K562 (cell line): Measurements from ENCODE around the gene KMT2E. TPM values are rescaled to one million over a fixed set of nuclear protein-coding genes. Genes with fewer than 3 reads are reported as not detected.
A peak's percentile ranks its signal among the peaks of the same experiment; 100 is the strongest.

Experiments
- ARID2 ChIP-seq: fragments of 450-650 bp; IDR thresholded peaks from 2 replicates; pipeline ENCODE4 v1.6.1; 2017; ENCODE audit warnings: antibody characterized with exemption, mild to moderate bottlenecking
- BRD9 ChIP-seq: fragments of 450-650 bp; IDR thresholded peaks from 2 replicates; pipeline ENCODE4 v1.6.1; 2018; ENCODE audit warnings: low read depth; ENCODE audit not compliant: partially characterized antibody
- CBX1 ChIP-seq: sonication (generic); IDR thresholded peaks from 2 replicates; pipeline ENCODE4 v1.6.1; 2016; ENCODE audit warnings: antibody characterized with exemption, low read depth, mild to moderate bottlenecking
- CC2D1A ChIP-seq: fragments of 450-650 bp; IDR thresholded peaks from 2 replicates; pipeline ENCODE4 v1.6.1; 2017; ENCODE audit warnings: mild to moderate bottlenecking
- CREB1 ChIP-seq, 2 experiments: sonication (generic) in 1 of 2; formaldehyde crosslinking in 1 of 2; IDR thresholded peaks; 2 replicates each; pipeline versions ENCODE4 v1.6.1 to v1.8.0; 2012 to 2022; ENCODE audit warnings: inconsistent platforms in 1 of 2, mild to moderate bottlenecking in 1 of 2, missing genetic modification reagents in 1 of 2, moderate library complexity in 1 of 2
- DACH1 ChIP-seq: fragments of 450-650 bp; IDR thresholded peaks from 2 replicates; pipeline ENCODE4 v1.6.1; 2018; ENCODE audit not compliant: partially characterized antibody
- EP400 ChIP-seq: fragments of 450-650 bp; IDR thresholded peaks from 2 replicates; pipeline ENCODE4 v1.6.1; 2017; ENCODE audit warnings: antibody characterized with exemption, mild to moderate bottlenecking, moderate library complexity
- ERF ChIP-seq: fragments of 450-650 bp; formaldehyde crosslinking; IDR thresholded peaks from 2 replicates; pipeline ENCODE4 v1.4.0; 2020; ENCODE audit warnings: mild to moderate bottlenecking, mixed read lengths
- FOXJ2 ChIP-seq: fragments of 200-800 bp; sonication (Bioruptor generic); IDR thresholded peaks from 2 replicates; pipeline ENCODE4 v1.6.1; 2016; ENCODE audit warnings: missing genetic modification characterization, missing compliant biosample characterization
- GATA2 ChIP-seq: sonication (generic); formaldehyde crosslinking; IDR thresholded peaks from 2 replicates; pipeline ENCODE4 v1.4.0; 2020; ENCODE audit warnings: mild to moderate bottlenecking, missing genetic modification reagents
- HCFC1 ChIP-seq: IDR thresholded peaks from 2 replicates; pipeline ENCODE4 v1.6.1; 2012; ENCODE audit warnings: low read depth, low read length, improper control_type of control experiment
- HDAC2 ChIP-seq: fragments of 450-650 bp; IDR thresholded peaks from 2 replicates; pipeline ENCODE4 v1.6.1; 2016; ENCODE audit warnings: mild to moderate bottlenecking
- MCM7 ChIP-seq, 2 experiments: fragments of 450-650 bp; IDR thresholded peaks; 2 replicates each; pipeline ENCODE4 v1.6.1; 2016 to 2018
- MEF2D ChIP-seq: conservative IDR thresholded peaks from 2 replicates; pipeline ENCODE4 v1.6.1; 2016; ENCODE audit warnings: low read depth, missing genetic modification characterization, missing compliant biosample characterization
- MIER1 ChIP-seq: fragments of 450-650 bp; IDR thresholded peaks from 2 replicates; pipeline ENCODE4 v1.6.1; 2016; ENCODE audit warnings: antibody characterized with exemption, mild to moderate bottlenecking, low read depth
- NFATC3 ChIP-seq: fragments of 450-650 bp; IDR thresholded peaks from 2 replicates; pipeline ENCODE4 v1.6.1; 2017; ENCODE audit warnings: mild to moderate bottlenecking
- NONO ChIP-seq, 2 experiments: fragments of 200-400 bp in 1 of 2; fragments of 450-650 bp in 1 of 2; formaldehyde crosslinking in 1 of 2; IDR thresholded peaks; 2 replicates each; pipeline ENCODE4 v1.6.1; 2017; ENCODE audit warnings: low read depth in 2 of 2, mild to moderate bottlenecking in 2 of 2, moderate library complexity in 2 of 2, low read length in 1 of 2
- SOX6 ChIP-seq: fragments of 450-650 bp; IDR thresholded peaks from 2 replicates; pipeline ENCODE4 v1.6.1; 2014; ENCODE audit warnings: mild to moderate bottlenecking
- THRA ChIP-seq: fragments of 450-650 bp; IDR thresholded peaks from 2 replicates; pipeline ENCODE4 v1.6.1; 2017; ENCODE audit warnings: mild to moderate bottlenecking, moderate library complexity
- ZC3H11A ChIP-seq: IDR thresholded peaks from 2 replicates; pipeline ENCODE4 v1.6.1; 2012; ENCODE audit warnings: low read depth, low read length, improper control_type of control experiment
- ZNF212 ChIP-seq: fragments of 450-650 bp; formaldehyde crosslinking; IDR thresholded peaks from 2 replicates; pipeline ENCODE4 v1.4.0; 2020; ENCODE audit warnings: mild to moderate bottlenecking
- ZNF311 ChIP-seq: fragments of 250-450 bp; sonication (Bioruptor Pico); IDR thresholded peaks from 2 replicates; pipeline ENCODE4 v1.4.0; 2020; ENCODE audit warnings: mild to moderate bottlenecking, moderate library complexity
- ZNF561 ChIP-seq: fragments of 450-650 bp; formaldehyde crosslinking; conservative IDR thresholded peaks from 2 replicates; pipeline ENCODE4 v1.4.0; 2020; ENCODE audit warnings: mild to moderate bottlenecking, moderate library complexity
- ZNF583 ChIP-seq: fragments of 250-450 bp; sonication (Bioruptor Pico); IDR thresholded peaks from 2 replicates; pipeline ENCODE4 v1.4.0; 2020
- ZNF584 ChIP-seq: fragments of 200-800 bp; sonication (Bioruptor generic); IDR thresholded peaks from 2 replicates; pipeline ENCODE4 v1.6.1; 2016; ENCODE audit warnings: low read depth, mild to moderate bottlenecking, missing genetic modification characterization, missing compliant biosample characterization
- ZNF76 ChIP-seq: fragments of 250-450 bp; sonication (Bioruptor Pico); IDR thresholded peaks from 2 replicates; pipeline ENCODE4 v1.4.0; 2020; ENCODE audit warnings: mild to moderate bottlenecking, moderate library complexity, borderline replicate concordance
- ZSCAN29 ChIP-seq: fragments of 450-650 bp; IDR thresholded peaks from 2 replicates; pipeline ENCODE4 v1.6.1; 2017
- ZZZ3 ChIP-seq: fragments of 450-650 bp; IDR thresholded peaks from 2 replicates; pipeline ENCODE4 v1.6.1; 2016; ENCODE audit warnings: antibody characterized with exemption, mild to moderate bottlenecking, moderate library complexity
- polyA plus RNA-seq, 8 experiments: library from polyadenylated mRNA; depleted of rRNA in 4 of 8; stranded (reverse) in 5 of 8; unstranded in 3 of 8; fragments of >200 nt; fragmentation: Nextera tagmentation in 2 of 8; fragmentation: Illumina TruSeq in 1 of 8; extraction: Ambion mirVana in 2 of 8; extraction: Trizol in 1 of 8; gene quantifications; 2 replicates each; pipeline versions ENCODE4 v1.2.1 to v1.2.3, GENCODE V29; 2011 to 2014; ENCODE audit warnings: inconsistent platforms in 1 of 8, missing spikeins in 1 of 8
- total RNA-seq, 7 experiments: library from RNA; depleted of rRNA in 6 of 7; stranded (reverse); fragments of >200 nt in 6 of 7; fragmentation: Illumina TruSeq in 2 of 7; extraction: Trizol in 2 of 7; gene quantifications; 2 replicates each; pipeline versions ENCODE4 v1.2.1 to v1.2.3, GENCODE V29; 2011 to 2021; ENCODE audit warnings: low replicate concordance in 1 of 7
- TF ChIP-seq, protein P1 (sequence below): fragments of 200-800 bp; sonication (Bioruptor generic); IDR thresholded peaks from 2 replicates; pipeline ENCODE4 v1.6.1; 2017; ENCODE audit warnings: missing genetic modification characterization, missing compliant biosample characterization
- TF ChIP-seq, protein P2 (sequence below): fragments of 250-450 bp; sonication (Bioruptor Pico); IDR thresholded peaks from 2 replicates; pipeline ENCODE4 v1.8.0; 2022; ENCODE audit warnings: moderate library complexity, mild to moderate bottlenecking, inconsistent platforms

Gene KMT2E
- total and polyA plus RNA-seq, 9 of the 15 experiments (the other 6 are each of a cell fraction or from before 2014, with no cell fraction given), result 8.9 to 55.3 (median 38.1) TPM

DNA sequence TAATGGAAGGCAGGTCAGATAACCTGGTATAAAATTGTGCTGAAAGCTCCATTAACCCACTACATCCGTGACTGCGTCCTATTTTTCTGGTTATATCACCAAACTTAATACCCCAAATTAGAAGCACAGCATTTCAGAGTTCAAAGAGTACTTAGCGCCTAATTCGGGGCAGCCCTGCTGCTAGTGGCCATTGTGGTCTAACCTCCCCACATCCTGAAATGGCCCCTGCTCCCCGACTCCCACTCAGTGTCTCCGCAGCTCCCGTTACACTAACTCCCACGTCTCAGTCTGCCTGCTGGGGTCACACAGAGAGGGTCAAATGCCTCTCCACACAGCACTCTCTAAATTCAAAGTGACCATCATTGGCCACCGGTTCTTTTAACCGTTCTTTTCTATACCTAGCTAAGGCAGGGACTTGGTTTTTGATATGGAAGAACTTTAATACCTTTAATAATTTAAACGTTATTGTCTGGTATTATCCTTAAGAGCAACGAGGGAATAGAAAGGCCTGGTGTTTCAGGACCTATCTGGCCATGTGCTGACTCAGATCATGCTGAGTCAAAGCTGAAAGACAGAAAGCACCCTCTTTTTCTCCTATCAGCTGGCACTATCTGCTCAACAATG is 117.1 kb downstream of the KMT2E start (continued):
- TF ChIP-seq HDAC2 (peak; percentile 29; the same call in 1 of the 2 replicates), ZNF561 (CRISPR knock-in tag) (no peak), SOX6 (peak; percentile 24; the same call in 1 of the 2 replicates), ZNF76 (CRISPR knock-in tag) (no peak), FOXJ2 (tag) (no peak), HCFC1 (no peak), MEF2D (tag) (0 out of 2 replicates have a peak, but pooled peaks have one; percentile 43), ERF (CRISPR knock-in tag) (no peak), MCM7 (IDR thresholded peaks at IDR 0.05) (no peak), GATA2 (CRISPR knock-in tag) (no peak), ZNF212 (CRISPR knock-in tag) (no peak), DACH1 (peak; percentile 51), ZNF583 (no peak), ZSCAN29 (no peak), NONO (IDR thresholded peaks at IDR 0.05; ENCODE audit: low read depth in 2 of 2, low read length in 1 of 2) (no peak), ZC3H11A (peak; percentile 60; the same call in 1 of the 2 replicates), ZNF584 (CRISPR knock-in tag) (no peak), CREB1 (IDR thresholded peaks at IDR 0.05) (no peak), CREB1 (CRISPR knock-in tag; IDR thresholded peaks at IDR 0.05) (no peak), CC2D1A (peak; percentile 41; the same call in 1 of the 2 replicates), ARID2 (no peak), ZNF311 (CRISPR knock-in tag) (no peak), ZZZ3 (no peak), EP400 (peak; percentile 81), BRD9 (peak; percentile 48), CBX1 (peak; percentile 23; the same call in 1 of the 2 replicates), THRA (no peak), MIER1 (no peak), NFATC3 (0 out of 2 replicates have a peak, but pooled peaks have one; percentile 14)
- TF ChIP-seq, protein P1, sequence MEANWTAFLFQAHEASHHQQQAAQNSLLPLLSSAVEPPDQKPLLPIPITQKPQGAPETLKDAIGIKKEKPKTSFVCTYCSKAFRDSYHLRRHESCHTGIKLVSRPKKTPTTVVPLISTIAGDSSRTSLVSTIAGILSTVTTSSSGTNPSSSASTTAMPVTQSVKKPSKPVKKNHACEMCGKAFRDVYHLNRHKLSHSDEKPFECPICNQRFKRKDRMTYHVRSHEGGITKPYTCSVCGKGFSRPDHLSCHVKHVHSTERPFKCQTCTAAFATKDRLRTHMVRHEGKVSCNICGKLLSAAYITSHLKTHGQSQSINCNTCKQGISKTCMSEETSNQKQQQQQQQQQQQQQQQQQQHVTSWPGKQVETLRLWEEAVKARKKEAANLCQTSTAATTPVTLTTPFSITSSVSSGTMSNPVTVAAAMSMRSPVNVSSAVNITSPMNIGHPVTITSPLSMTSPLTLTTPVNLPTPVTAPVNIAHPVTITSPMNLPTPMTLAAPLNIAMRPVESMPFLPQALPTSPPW (CRISPR knock-in tag), result peak; percentile 42; the same call in 1 of the 2 replicates
- TF ChIP-seq, protein P2, sequence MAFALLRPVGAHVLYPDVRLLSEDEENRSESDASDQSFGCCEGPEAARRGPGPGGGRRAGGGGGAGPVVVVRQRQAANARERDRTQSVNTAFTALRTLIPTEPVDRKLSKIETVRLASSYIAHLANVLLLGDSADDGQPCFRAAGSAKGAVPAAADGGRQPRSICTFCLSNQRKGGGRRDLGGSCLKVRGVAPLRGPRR (CRISPR knock-in tag), result no peak
